ENCODE results near the gene CD40.

The CD40 gene

GRCh38 chr20:46157076-46157592 lies 39.0 kb downstream of the CD40 start:
- Histone ChIP-seq H3K27me3 (ENCODE audit: control insufficient read depth in 1 of 2, insufficient read depth in 2 of 2, low read length in 2 of 2) (peaks cover 13 to 16% of the 10 kb centered on the region in 2 donors), H3K36me3 (ENCODE audit: control insufficient read depth in 1 of 2, insufficient read depth in 2 of 2, low read length in 2 of 2) (no peaks in the 10 kb centered on the region), H3K27ac (ENCODE audit: low read depth, low read length) (no peak overlapping the region), H3K9me3 (ENCODE audit: control insufficient read depth in 1 of 2, low read length in 2 of 2) (no peaks in the 10 kb centered on the region), H3K9ac (ENCODE audit: low read depth in 1 of 2, low read length in 2 of 2) (no peak overlapping the region), H3K4me3 (ENCODE audit: low read depth in 1 of 2, low read length in 2 of 2) (no peak overlapping the region), H3K4me1 (ENCODE audit: control insufficient read depth in 1 of 2, insufficient read depth in 2 of 2, low read length in 2 of 2) (no peaks in the 10 kb centered on the region)

DNA sequence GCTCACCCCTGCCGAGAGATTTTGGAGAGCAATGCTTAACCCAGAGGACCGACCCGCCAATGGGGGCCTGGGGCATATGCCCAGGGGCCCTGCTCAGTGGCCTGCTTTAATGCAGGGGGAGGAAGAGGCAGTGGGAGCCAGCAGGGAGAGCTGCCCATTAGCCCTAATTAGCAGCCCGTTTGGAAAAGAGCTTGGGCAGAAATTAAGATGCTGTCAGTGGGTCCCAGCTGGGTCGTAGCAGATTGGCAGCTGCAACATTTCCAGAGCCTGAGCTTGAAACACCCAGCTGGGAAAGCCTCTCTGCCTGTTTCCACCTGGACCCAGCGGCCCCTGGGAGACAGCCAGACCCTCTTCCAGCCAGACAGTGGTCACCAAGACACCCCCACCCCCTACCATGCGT lies 39.5 kb downstream of the CD40 start:
- no peak overlapping the region for H3K4me3 ChIP-seq (ENCODE audit: low read depth in 1 of 2, low read length in 2 of 2)
- H3K4me1 ChIP-seq (ENCODE audit: control insufficient read depth in 1 of 2, insufficient read depth in 2 of 2, low read length in 2 of 2) = no peaks in the 10 kb centered on the region
- H3K27ac ChIP-seq (ENCODE audit: low read depth, low read length) = no peak overlapping the region
- peaks cover 16% of the 10 kb centered on the region in 2 donors for H3K27me3 ChIP-seq (ENCODE audit: control insufficient read depth in 1 of 2, insufficient read depth in 2 of 2, low read length in 2 of 2)
- no peak overlapping the region for H3K9ac ChIP-seq (ENCODE audit: low read depth in 1 of 2, low read length in 2 of 2)
- H3K36me3 ChIP-seq (ENCODE audit: control insufficient read depth in 1 of 2, insufficient read depth in 2 of 2, low read length in 2 of 2) = no peaks in the 10 kb centered on the region
- no peaks in the 10 kb centered on the region for H3K9me3 ChIP-seq (ENCODE audit: control insufficient read depth in 1 of 2, low read length in 2 of 2)

DNA sequence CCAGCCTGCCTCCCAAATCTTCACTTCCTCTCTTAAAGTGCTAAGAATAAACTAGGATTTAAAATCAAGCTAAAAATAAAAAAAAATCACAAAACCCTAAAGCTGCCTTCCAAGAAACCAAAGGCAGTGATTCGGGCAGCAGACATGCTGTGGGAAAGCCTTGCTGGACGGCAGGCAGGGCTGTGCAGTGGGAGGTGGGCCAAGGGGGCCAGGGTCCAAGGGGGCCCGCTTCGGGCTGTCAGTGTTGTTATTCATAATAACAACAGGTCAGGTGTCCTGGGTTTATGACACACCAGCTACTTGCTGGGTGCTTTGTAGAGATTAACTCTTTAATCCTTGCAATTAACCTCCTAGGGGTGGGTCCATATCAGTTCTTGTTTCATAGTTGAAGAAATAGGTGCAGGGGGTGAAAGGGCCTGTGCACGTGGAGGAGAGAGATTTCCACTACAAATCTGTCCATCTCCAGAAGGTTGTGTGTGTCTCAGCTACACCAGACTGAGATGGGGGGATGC lies 40.4 kb downstream of the CD40 start:
- Histone ChIP-seq H3K4me3 (ENCODE audit: low read depth in 1 of 2, low read length in 2 of 2) (no peak overlapping the region), H3K9ac (ENCODE audit: low read depth in 1 of 2, low read length in 2 of 2) (no peak overlapping the region), H3K27ac (ENCODE audit: low read depth, low read length) (no peak overlapping the region), H3K36me3 (ENCODE audit: control insufficient read depth in 1 of 2, insufficient read depth in 2 of 2, low read length in 2 of 2) (no peaks in the 10 kb centered on the region), H3K9me3 (ENCODE audit: control insufficient read depth in 1 of 2, low read length in 2 of 2) (no peaks in the 10 kb centered on the region), H3K27me3 (ENCODE audit: control insufficient read depth in 1 of 2, insufficient read depth in 2 of 2, low read length in 2 of 2) (peaks cover 15 to 18% of the 10 kb centered on the region in 2 donors), H3K4me1 (ENCODE audit: control insufficient read depth in 1 of 2, insufficient read depth in 2 of 2, low read length in 2 of 2) (no peaks in the 10 kb centered on the region)

GRCh38 chr20:46159101-46159897 lies 41.2 kb downstream of the CD40 start:
- no peaks in the 10 kb centered on the region for H3K36me3 ChIP-seq (ENCODE audit: control insufficient read depth in 1 of 2, insufficient read depth in 2 of 2, low read length in 2 of 2)
- no peaks in the 10 kb centered on the region for H3K4me1 ChIP-seq (ENCODE audit: control insufficient read depth in 1 of 2, insufficient read depth in 2 of 2, low read length in 2 of 2)
- H3K9ac ChIP-seq (ENCODE audit: low read depth in 1 of 2, low read length in 2 of 2) = no peak overlapping the region
- no peak overlapping the region for H3K4me3 ChIP-seq (ENCODE audit: low read depth in 1 of 2, low read length in 2 of 2)
- H3K9me3 ChIP-seq (ENCODE audit: control insufficient read depth in 1 of 2, low read length in 2 of 2) = no peaks in the 10 kb centered on the region
- H3K27me3 ChIP-seq (ENCODE audit: control insufficient read depth in 1 of 2, insufficient read depth in 2 of 2, low read length in 2 of 2) = peaks cover 18 to 20% of the 10 kb centered on the region in 2 donors
- no peak overlapping the region for H3K27ac ChIP-seq (ENCODE audit: low read depth, low read length)

GRCh38 chr20:46160661-46161060 lies 42.5 kb downstream of the CD40 start:
- Histone ChIP-seq H3K27me3 (ENCODE audit: control insufficient read depth in 1 of 2, insufficient read depth in 2 of 2, low read length in 2 of 2) (peaks cover 18 to 24% of the 10 kb centered on the region in 2 donors), H3K9ac (ENCODE audit: low read depth in 1 of 2, low read length in 2 of 2) (no peak overlapping the region), H3K9me3 (ENCODE audit: control insufficient read depth in 1 of 2, low read length in 2 of 2) (no peaks in the 10 kb centered on the region), H3K4me1 (ENCODE audit: control insufficient read depth in 1 of 2, insufficient read depth in 2 of 2, low read length in 2 of 2) (no peaks in the 10 kb centered on the region), H3K4me3 (ENCODE audit: low read depth in 1 of 2, low read length in 2 of 2) (no peak overlapping the region), H3K27ac (ENCODE audit: low read depth, low read length) (no peak overlapping the region), H3K36me3 (ENCODE audit: control insufficient read depth in 1 of 2, insufficient read depth in 2 of 2, low read length in 2 of 2) (no peaks in the 10 kb centered on the region)

- Histone ChIP-seq H3K27ac (ENCODE audit: low read depth, low read length) (no peak overlapping the region), H3K9me3 (ENCODE audit: control insufficient read depth in 1 of 2, low read length in 2 of 2) (peaks cover 0 to under 1% of the 10 kb centered on the region in 2 donors), H3K36me3 (ENCODE audit: control insufficient read depth in 1 of 2, insufficient read depth in 2 of 2, low read length in 2 of 2) (no peaks in the 10 kb centered on the region), H3K9ac (ENCODE audit: low read depth in 1 of 2, low read length in 2 of 2) (no peak overlapping the region), H3K4me3 (ENCODE audit: low read depth in 1 of 2, low read length in 2 of 2) (no peak overlapping the region), H3K4me1 (ENCODE audit: control insufficient read depth in 1 of 2, insufficient read depth in 2 of 2, low read length in 2 of 2) (no peaks in the 10 kb centered on the region), H3K27me3 (ENCODE audit: control insufficient read depth in 1 of 2, insufficient read depth in 2 of 2, low read length in 2 of 2) (peaks cover 18 to 21% of the 10 kb centered on the region in 2 donors)
Measured at GRCh38 chr20:46161921-46162320, 43.8 kb downstream of the CD40 start.

GRCh38 chr20:46164254-46164653 lies 46.1 kb downstream of the CD40 start:
- no peak overlapping the region for H3K9ac ChIP-seq (ENCODE audit: low read depth in 1 of 2, low read length in 2 of 2)
- peaks cover 0 to 4% of the 10 kb centered on the region in 2 donors for H3K9me3 ChIP-seq (ENCODE audit: control insufficient read depth in 1 of 2, low read length in 2 of 2)
- H3K27ac ChIP-seq (ENCODE audit: low read depth, low read length) = no peak overlapping the region
- H3K4me1 ChIP-seq (ENCODE audit: control insufficient read depth in 1 of 2, insufficient read depth in 2 of 2, low read length in 2 of 2) = no peaks in the 10 kb centered on the region
- H3K27me3 ChIP-seq (ENCODE audit: control insufficient read depth in 1 of 2, insufficient read depth in 2 of 2, low read length in 2 of 2) = peaks cover 5 to 16% of the 10 kb centered on the region in 2 donors
- no peaks in the 10 kb centered on the region for H3K36me3 ChIP-seq (ENCODE audit: control insufficient read depth in 1 of 2, insufficient read depth in 2 of 2, low read length in 2 of 2)
- H3K4me3 ChIP-seq (ENCODE audit: low read depth in 1 of 2, low read length in 2 of 2) = no peak overlapping the region

- H3K27me3 ChIP-seq (ENCODE audit: control insufficient read depth in 1 of 2, insufficient read depth in 2 of 2, low read length in 2 of 2) = peaks cover 5 to 17% of the 10 kb centered on the region in 2 donors
- H3K36me3 ChIP-seq (ENCODE audit: control insufficient read depth in 1 of 2, insufficient read depth in 2 of 2, low read length in 2 of 2) = no peaks in the 10 kb centered on the region
- no peaks in the 10 kb centered on the region for H3K4me1 ChIP-seq (ENCODE audit: control insufficient read depth in 1 of 2, insufficient read depth in 2 of 2, low read length in 2 of 2)
- no peak overlapping the region for H3K4me3 ChIP-seq (ENCODE audit: low read depth in 1 of 2, low read length in 2 of 2)
- H3K27ac ChIP-seq (ENCODE audit: low read depth, low read length) = no peak overlapping the region
- H3K9ac ChIP-seq (ENCODE audit: low read depth in 1 of 2, low read length in 2 of 2) = no peak overlapping the region
- peaks cover 0 to 4% of the 10 kb centered on the region in 2 donors for H3K9me3 ChIP-seq (ENCODE audit: control insufficient read depth in 1 of 2, low read length in 2 of 2)
Measured at GRCh38 chr20:46167080-46167479, 49.0 kb downstream of the CD40 start.

DNA sequence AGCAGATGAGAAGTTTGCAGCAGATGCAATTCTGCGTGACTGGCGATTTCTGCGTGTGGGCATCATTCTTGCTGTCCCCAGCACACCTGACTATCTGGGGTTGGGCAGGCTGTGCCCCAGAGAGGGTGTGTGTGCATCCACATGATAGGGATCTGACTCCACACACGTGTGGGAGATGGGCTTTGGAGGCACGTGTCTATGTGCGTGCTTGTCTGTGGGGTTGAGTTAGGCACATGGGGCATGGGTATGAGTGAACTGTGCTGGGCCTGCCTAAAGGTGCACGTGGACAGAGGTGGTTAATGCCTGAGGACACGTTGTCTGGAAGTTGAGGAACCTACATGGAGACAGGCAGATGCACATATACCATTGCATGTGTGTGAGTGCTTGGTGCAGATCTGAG lies 50.3 kb downstream of the CD40 start:
- Histone ChIP-seq H3K4me3 (ENCODE audit: low read depth in 1 of 2, low read length in 2 of 2) (no peak overlapping the region), H3K4me1 (ENCODE audit: control insufficient read depth in 1 of 2, insufficient read depth in 2 of 2, low read length in 2 of 2) (no peaks in the 10 kb centered on the region), H3K9me3 (ENCODE audit: control insufficient read depth in 1 of 2, low read length in 2 of 2) (peaks cover 0 to 4% of the 10 kb centered on the region in 2 donors), H3K9ac (ENCODE audit: low read depth in 1 of 2, low read length in 2 of 2) (no peak overlapping the region), H3K36me3 (ENCODE audit: control insufficient read depth in 1 of 2, insufficient read depth in 2 of 2, low read length in 2 of 2) (no peaks in the 10 kb centered on the region), H3K27ac (ENCODE audit: low read depth, low read length) (no peak overlapping the region), H3K27me3 (ENCODE audit: control insufficient read depth in 1 of 2, insufficient read depth in 2 of 2, low read length in 2 of 2) (peaks cover 5 to 21% of the 10 kb centered on the region in 2 donors)
